ENCODE measurements around the gene USP20.

The USP20 gene

DNA sequence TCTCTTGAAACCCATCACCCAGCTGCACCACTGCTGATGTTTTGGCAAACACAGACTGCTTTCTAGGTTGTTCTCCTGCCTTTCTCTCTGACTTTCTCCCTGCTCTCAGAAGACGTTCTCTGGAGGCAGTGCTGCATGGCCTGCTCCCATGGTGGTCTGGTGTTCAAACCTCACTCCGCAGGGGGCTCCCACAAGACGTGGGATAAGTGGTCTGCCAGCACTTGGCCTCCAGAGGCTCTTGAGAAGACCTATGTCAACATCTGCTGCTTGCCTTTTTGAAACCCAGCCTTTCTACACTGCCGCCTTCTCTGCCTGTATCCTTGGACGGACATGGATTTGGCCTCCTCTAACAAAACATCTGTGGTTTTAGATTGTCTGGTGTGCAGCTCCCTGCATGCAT is 16.6 kb downstream of the USP20 start:
- peaks cover 11 to 60% of the 10 kb centered on the region in 2 donors for H3K36me3 ChIP-seq (ENCODE audit: control insufficient read depth in 1 of 2, insufficient read depth in 2 of 2, low read length in 2 of 2)
- H3K9me3 ChIP-seq (ENCODE audit: control insufficient read depth in 1 of 2, low read length in 2 of 2), result no peaks in the 10 kb centered on the region
- no peaks in the 10 kb centered on the region for H3K4me1 ChIP-seq (ENCODE audit: control insufficient read depth in 1 of 2, insufficient read depth in 2 of 2, low read length in 2 of 2)
- H3K9ac ChIP-seq (ENCODE audit: low read depth in 1 of 2, low read length in 2 of 2), result no peak overlapping the region
- no peaks in the 10 kb centered on the region for H3K27me3 ChIP-seq (ENCODE audit: control insufficient read depth in 1 of 2, insufficient read depth in 2 of 2, low read length in 2 of 2)
- H3K27ac ChIP-seq (ENCODE audit: low read depth, low read length), result no peak overlapping the region
- no peak overlapping the region for H3K4me3 ChIP-seq (ENCODE audit: low read depth in 1 of 2, low read length in 2 of 2)

DNA sequence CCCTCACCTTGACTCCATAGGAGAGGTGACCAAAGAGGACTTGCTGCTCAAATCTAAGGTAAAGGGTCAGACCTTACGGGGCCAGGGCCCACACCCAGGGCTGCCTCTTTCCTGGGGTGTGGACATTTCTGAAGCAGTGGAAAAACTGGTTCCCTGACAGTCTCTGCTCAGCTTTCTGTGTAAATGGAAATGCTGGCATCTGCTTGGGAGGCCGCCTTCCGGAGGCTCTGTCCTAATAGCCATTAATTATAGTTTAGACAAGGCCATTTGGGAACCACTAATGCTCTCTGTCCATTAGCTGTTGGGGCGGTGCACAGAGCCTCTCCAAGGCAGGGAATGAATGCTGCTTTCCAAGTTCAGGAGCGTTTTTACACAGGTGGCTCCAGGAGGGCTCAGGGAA is 17.3 kb downstream of the USP20 start:
- Histone ChIP-seq H3K27ac (ENCODE audit: low read depth, low read length) (no peak overlapping the region), H3K4me1 (ENCODE audit: control insufficient read depth in 1 of 2, insufficient read depth in 2 of 2, low read length in 2 of 2) (no peaks in the 10 kb centered on the region)

DNA sequence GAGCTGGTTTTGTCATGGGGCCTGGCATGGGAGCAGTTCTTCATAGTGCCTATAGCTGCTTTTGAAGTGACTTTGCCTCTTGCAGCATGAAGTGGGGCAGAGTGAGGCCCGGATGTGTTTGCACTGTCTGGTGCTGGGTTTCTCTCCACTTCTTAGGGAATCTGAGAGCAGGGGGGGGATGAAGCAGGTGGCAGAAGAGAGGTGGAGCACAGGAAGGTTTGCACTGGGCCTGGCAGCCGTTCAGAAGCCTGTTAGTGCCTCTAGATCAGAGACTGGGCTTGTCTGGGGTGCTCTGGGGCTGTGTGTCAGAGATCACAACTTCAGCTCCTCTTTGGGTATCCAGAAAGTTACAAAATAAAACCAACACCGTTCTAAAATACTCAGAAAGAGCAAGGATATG is 18.4 kb downstream of the USP20 start:
- H3K36me3 ChIP-seq (ENCODE audit: control insufficient read depth in 1 of 2, insufficient read depth in 2 of 2, low read length in 2 of 2), result peaks cover 18 to 77% of the 10 kb centered on the region in 2 donors
- H3K27ac ChIP-seq (ENCODE audit: low read depth, low read length), result no peak overlapping the region
- H3K27me3 ChIP-seq (ENCODE audit: control insufficient read depth in 1 of 2, insufficient read depth in 2 of 2, low read length in 2 of 2), result no peaks in the 10 kb centered on the region
- H3K9ac ChIP-seq (ENCODE audit: low read depth in 1 of 2, low read length in 2 of 2), result no peak overlapping the region
- H3K9me3 ChIP-seq (ENCODE audit: control insufficient read depth in 1 of 2, low read length in 2 of 2), result no peaks in the 10 kb centered on the region
- H3K4me3 ChIP-seq (ENCODE audit: low read depth in 1 of 2, low read length in 2 of 2), result no peak overlapping the region
- no peaks in the 10 kb centered on the region for H3K4me1 ChIP-seq (ENCODE audit: control insufficient read depth in 1 of 2, insufficient read depth in 2 of 2, low read length in 2 of 2)

More for the DNA sequence above, 17.3 kb downstream of the USP20 start:
- no peak overlapping the region for H3K9ac ChIP-seq (ENCODE audit: low read depth in 1 of 2, low read length in 2 of 2)
- H3K4me3 ChIP-seq (ENCODE audit: low read depth in 1 of 2, low read length in 2 of 2), result no peak overlapping the region
- H3K36me3 ChIP-seq (ENCODE audit: control insufficient read depth in 1 of 2, insufficient read depth in 2 of 2, low read length in 2 of 2), result peaks cover 11 to 66% of the 10 kb centered on the region in 2 donors
- no peaks in the 10 kb centered on the region for H3K27me3 ChIP-seq (ENCODE audit: control insufficient read depth in 1 of 2, insufficient read depth in 2 of 2, low read length in 2 of 2)
- no peaks in the 10 kb centered on the region for H3K9me3 ChIP-seq (ENCODE audit: control insufficient read depth in 1 of 2, low read length in 2 of 2)

DNA sequence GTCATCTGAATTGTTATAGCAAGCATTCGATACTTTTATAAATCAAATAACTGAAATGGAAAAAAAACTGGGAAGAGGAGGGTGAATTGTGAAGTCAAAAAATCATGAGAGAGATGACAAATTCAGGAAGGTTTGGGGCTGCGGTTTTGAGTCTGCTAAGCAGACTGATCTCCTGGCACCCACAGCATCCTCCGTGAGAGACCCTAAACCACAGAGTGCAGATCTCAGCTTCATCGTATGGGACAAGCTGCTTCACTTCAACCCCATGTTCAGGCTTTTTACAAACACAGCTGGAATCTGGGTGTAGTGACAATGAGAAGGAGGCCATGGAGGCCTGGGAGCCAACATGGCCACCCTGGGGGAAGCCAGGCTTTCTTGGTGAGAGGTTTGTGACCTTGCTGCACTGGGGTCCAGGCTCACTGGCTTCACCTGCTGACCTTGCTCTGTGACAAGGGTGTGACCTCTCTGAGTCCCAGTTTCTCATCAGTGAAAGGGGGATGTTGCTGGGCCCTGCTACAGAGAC is 19.4 kb downstream of the USP20 start:
- no peaks in the 10 kb centered on the region for H3K9me3 ChIP-seq (ENCODE audit: control insufficient read depth in 1 of 2, low read length in 2 of 2)
- no peak overlapping the region for H3K4me3 ChIP-seq (ENCODE audit: low read depth in 1 of 2, low read length in 2 of 2)
- no peak overlapping the region for H3K9ac ChIP-seq (ENCODE audit: low read depth in 1 of 2, low read length in 2 of 2)
- no peak overlapping the region for H3K27ac ChIP-seq (ENCODE audit: low read depth, low read length)
- H3K4me1 ChIP-seq (ENCODE audit: control insufficient read depth in 1 of 2, insufficient read depth in 2 of 2, low read length in 2 of 2), result no peaks in the 10 kb centered on the region
- H3K27me3 ChIP-seq (ENCODE audit: control insufficient read depth in 1 of 2, insufficient read depth in 2 of 2, low read length in 2 of 2), result no peaks in the 10 kb centered on the region
- peaks cover 22 to 80% of the 10 kb centered on the region in 2 donors for H3K36me3 ChIP-seq (ENCODE audit: control insufficient read depth in 1 of 2, insufficient read depth in 2 of 2, low read length in 2 of 2)

DNA sequence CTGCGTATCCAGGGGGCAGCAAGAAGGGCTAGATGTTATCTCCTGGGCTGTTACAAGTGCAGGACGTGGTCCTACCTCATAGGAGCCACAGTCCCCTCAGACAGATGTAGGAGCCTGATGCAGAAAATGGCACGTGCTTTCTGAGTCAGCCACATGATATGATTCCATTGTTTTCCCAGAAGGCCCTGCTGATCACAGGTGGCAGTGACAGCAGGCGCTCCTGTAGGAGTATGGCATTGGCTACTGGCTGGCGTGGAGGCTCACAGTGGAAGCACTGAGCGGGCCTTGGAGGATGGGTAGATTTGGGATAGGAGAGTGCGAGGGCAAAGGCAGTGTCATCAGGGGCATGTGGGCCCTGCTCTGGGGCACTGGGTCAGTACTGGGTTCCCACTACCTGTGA is 21.9 kb downstream of the USP20 start:
- Histone ChIP-seq H3K36me3 (ENCODE audit: control insufficient read depth in 1 of 2, insufficient read depth in 2 of 2, low read length in 2 of 2) (peaks cover 20 to 77% of the 10 kb centered on the region in 2 donors), H3K27ac (ENCODE audit: low read depth, low read length) (no peak overlapping the region), H3K4me3 (ENCODE audit: low read depth in 1 of 2, low read length in 2 of 2) (no peak overlapping the region), H3K4me1 (ENCODE audit: control insufficient read depth in 1 of 2, insufficient read depth in 2 of 2, low read length in 2 of 2) (no peaks in the 10 kb centered on the region), H3K9me3 (ENCODE audit: control insufficient read depth in 1 of 2, low read length in 2 of 2) (no peaks in the 10 kb centered on the region), H3K27me3 (ENCODE audit: control insufficient read depth in 1 of 2, insufficient read depth in 2 of 2, low read length in 2 of 2) (no peaks in the 10 kb centered on the region), H3K9ac (ENCODE audit: low read depth in 1 of 2, low read length in 2 of 2) (no peak overlapping the region)

DNA sequence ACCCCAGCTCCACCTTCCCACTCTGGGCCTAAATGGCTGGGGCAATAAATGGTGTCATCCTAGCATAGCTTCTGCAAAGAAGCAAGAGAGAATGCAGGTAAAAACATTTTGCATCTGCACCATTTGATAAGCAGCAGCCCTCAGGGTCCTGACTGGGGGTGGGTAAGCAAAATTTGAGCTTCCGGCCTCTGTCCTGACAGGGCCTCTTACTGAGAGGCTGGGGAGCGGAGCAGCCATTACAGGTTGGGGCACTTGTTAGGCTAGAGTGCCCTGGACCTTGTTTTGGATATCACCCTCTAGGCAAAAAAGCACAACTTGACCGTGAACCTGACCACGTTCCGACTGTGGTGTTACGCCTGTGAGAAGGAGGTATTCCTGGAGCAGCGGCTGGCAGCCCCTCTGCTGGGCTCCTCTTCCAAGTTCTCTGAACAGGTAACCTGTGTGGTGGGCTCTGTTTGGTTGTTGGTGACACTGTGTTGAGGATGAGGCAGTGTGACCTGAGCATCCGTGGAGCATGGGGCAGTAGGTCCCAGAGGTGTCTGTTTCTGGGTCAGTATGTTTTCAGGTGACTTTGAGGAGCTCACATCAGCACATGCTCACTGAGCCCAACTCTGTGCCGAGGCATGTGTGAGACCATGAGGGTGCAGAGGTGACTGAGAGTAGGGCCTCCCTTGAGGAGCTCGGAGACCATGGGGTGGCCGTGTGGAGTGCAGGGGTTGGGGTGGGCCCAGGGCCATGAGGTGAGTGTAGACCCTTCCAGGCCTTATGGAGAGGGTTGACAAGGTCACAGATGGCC is 23.1 kb downstream of the USP20 start:
- Histone ChIP-seq H3K36me3 (ENCODE audit: control insufficient read depth in 1 of 2, insufficient read depth in 2 of 2, low read length in 2 of 2) (peaks cover 14 to 73% of the 10 kb centered on the region in 2 donors), H3K4me1 (ENCODE audit: control insufficient read depth in 1 of 2, insufficient read depth in 2 of 2, low read length in 2 of 2) (no peaks in the 10 kb centered on the region), H3K9me3 (ENCODE audit: control insufficient read depth in 1 of 2, low read length in 2 of 2) (no peaks in the 10 kb centered on the region), H3K27me3 (ENCODE audit: control insufficient read depth in 1 of 2, insufficient read depth in 2 of 2, low read length in 2 of 2) (no peaks in the 10 kb centered on the region), H3K4me3 (ENCODE audit: low read depth in 1 of 2, low read length in 2 of 2) (no peak overlapping the region), H3K9ac (ENCODE audit: low read depth in 1 of 2, low read length in 2 of 2) (no peak overlapping the region), H3K27ac (ENCODE audit: low read depth, low read length) (no peak overlapping the region)

DNA sequence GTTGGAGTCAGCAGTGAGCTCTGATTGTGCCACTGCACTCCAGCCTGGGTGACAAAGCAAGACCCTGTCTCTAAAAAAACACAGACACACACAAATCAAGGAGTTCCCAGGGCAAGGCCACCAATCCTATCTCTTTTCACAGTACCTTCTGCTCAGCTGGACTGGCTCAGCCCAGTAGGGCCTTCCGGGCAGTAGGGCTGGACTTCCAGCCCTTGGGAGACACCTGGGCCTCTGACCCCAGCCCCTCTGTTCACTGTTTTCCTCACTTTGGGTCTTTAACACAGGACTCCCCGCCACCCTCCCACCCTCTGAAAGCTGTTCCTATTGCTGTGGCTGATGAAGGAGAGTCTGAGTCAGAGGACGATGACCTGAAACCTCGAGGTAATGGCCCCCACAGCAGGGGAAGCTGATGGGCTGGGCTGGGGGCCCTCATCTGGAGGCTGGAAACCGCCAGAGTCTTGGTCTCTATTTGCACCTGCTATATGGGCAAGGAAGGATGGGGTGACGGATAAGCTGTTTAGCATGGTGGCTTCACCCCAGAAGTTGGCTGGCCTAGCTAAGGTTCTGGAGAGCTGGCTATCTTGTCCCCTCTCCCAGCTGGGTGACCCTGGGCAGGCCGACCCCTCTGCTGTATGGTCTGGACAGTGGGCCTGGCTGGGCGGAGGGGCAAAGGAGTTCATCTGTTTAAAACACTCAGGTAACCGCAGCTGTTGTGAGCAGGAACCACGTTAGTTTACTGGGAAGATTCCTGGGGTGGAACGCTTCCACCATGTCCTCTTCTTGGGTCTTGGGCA is 25.6 kb downstream of the USP20 start:
- Histone ChIP-seq H3K27ac (ENCODE audit: low read depth, low read length) (no peak overlapping the region), H3K27me3 (ENCODE audit: control insufficient read depth in 1 of 2, insufficient read depth in 2 of 2, low read length in 2 of 2) (no peaks in the 10 kb centered on the region), H3K4me3 (ENCODE audit: low read depth in 1 of 2, low read length in 2 of 2) (no peak overlapping the region), H3K9ac (ENCODE audit: low read depth in 1 of 2, low read length in 2 of 2) (no peak overlapping the region), H3K4me1 (ENCODE audit: control insufficient read depth in 1 of 2, insufficient read depth in 2 of 2, low read length in 2 of 2) (no peaks in the 10 kb centered on the region), H3K9me3 (ENCODE audit: control insufficient read depth in 1 of 2, low read length in 2 of 2) (no peaks in the 10 kb centered on the region), H3K36me3 (ENCODE audit: control insufficient read depth in 1 of 2, insufficient read depth in 2 of 2, low read length in 2 of 2) (peaks cover 14 to 60% of the 10 kb centered on the region in 2 donors)

DNA sequence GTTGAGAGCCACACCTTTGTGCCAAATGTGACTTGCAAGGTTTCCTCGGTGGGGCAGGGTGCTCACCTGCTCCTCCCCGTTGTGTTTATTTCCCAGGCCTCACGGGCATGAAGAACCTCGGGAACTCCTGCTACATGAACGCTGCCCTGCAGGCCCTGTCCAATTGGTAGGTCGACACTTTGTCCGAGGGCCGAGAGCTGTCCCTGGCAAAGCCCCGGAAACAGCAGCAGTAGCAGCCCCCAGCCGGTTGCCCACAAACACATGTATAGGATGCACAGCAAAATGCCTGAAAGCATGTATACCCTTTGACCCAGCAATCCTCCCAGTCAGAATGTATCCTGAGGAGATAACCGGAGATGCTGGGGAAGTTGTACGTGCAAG is 26.2 kb downstream of the USP20 start:
- H3K27me3 ChIP-seq (ENCODE audit: control insufficient read depth in 1 of 2, insufficient read depth in 2 of 2, low read length in 2 of 2), result no peaks in the 10 kb centered on the region
- H3K9me3 ChIP-seq (ENCODE audit: control insufficient read depth in 1 of 2, low read length in 2 of 2), result no peaks in the 10 kb centered on the region
- H3K36me3 ChIP-seq (ENCODE audit: control insufficient read depth in 1 of 2, insufficient read depth in 2 of 2, low read length in 2 of 2), result peaks cover 14 to 60% of the 10 kb centered on the region in 2 donors
- no peak overlapping the region for H3K27ac ChIP-seq (ENCODE audit: low read depth, low read length)
- no peak overlapping the region for H3K9ac ChIP-seq (ENCODE audit: low read depth in 1 of 2, low read length in 2 of 2)
- H3K4me3 ChIP-seq (ENCODE audit: low read depth in 1 of 2, low read length in 2 of 2), result no peak overlapping the region
- H3K4me1 ChIP-seq (ENCODE audit: control insufficient read depth in 1 of 2, insufficient read depth in 2 of 2, low read length in 2 of 2), result no peaks in the 10 kb centered on the region

DNA sequence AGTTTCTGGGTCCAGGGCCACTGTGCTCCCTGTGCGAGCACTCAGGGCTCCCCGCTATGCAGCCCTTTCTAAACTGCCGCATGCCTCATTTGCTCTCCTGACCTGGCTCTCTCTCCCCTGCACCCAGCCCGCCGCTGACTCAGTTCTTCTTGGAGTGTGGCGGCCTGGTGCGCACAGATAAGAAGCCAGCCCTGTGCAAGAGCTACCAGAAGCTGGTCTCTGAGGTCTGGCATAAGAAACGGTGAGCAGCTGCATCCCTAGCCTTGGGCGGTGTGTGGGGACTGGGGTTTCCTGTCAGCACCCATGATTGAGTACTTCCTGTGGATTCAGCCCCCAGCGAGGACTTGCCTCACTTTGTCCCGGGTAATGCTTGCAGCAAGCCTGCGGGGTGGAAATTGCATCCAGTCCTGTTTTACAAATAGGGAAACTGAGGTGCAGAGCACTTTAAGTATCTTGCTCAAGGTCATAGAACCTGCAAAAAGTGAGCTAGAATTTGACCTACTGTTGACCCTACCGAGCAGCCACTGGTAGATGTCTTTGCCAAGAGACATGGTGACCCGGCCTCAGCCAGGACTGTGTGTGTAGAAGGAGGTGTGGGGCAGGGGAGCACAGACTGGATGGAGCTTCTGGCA is 27.9 kb downstream of the USP20 start:
- no peaks in the 10 kb centered on the region for H3K9me3 ChIP-seq (ENCODE audit: control insufficient read depth in 1 of 2, low read length in 2 of 2)
- peaks cover 10 to 48% of the 10 kb centered on the region in 2 donors for H3K36me3 ChIP-seq (ENCODE audit: control insufficient read depth in 1 of 2, insufficient read depth in 2 of 2, low read length in 2 of 2)
- peaks cover 0 to 2% of the 10 kb centered on the region in 2 donors for H3K4me1 ChIP-seq (ENCODE audit: control insufficient read depth in 1 of 2, insufficient read depth in 2 of 2, low read length in 2 of 2)
- H3K4me3 ChIP-seq (ENCODE audit: low read depth in 1 of 2, low read length in 2 of 2), result no peak overlapping the region
- no peak overlapping the region for H3K27ac ChIP-seq (ENCODE audit: low read depth, low read length)
- H3K27me3 ChIP-seq (ENCODE audit: control insufficient read depth in 1 of 2, insufficient read depth in 2 of 2, low read length in 2 of 2), result no peaks in the 10 kb centered on the region
- H3K9ac ChIP-seq (ENCODE audit: low read depth in 1 of 2, low read length in 2 of 2), result no peak overlapping the region
